ENCODE data around the gene ZNF574. TPM values are rescaled to one million over a fixed set of nuclear protein-coding genes. Genes with fewer than 3 reads are reported as not detected.

ZNF574 gene
- total RNA-seq (2021; ENCODE audit: unreplicated experiment) (24.6 TPM), Bru-seq, nascent RNA (percentile 56 among the genes with signal in this experiment), BruChase-seq, experiment 1, labeled RNA remaining after a 6-hour chase (percentile 53 among the genes with signal in this experiment), BruChase-seq, experiment 2, labeled RNA remaining after a 2-hour chase (percentile 58 among the genes with signal in this experiment)
- 22.3 and 25.0 TPM in 2 replicates for polyA plus RNA-seq (2012)
- long read RNA-seq, transcript ZNF574-202 (2 exons, 2,940 nt): major isoform, 28 of 53 reads
- long read RNA-seq, partial matches to known transcripts: 0 of 53 reads
- long read RNA-seq, other reads (novel, unspliced or antisense): 25 of 53 reads

GRCh38 chr19:42075616-42076379 is at the start of gene ZNF574:
ZNF574 (plus strand) TSS chr19:42076166; CDS start chr19:42078607, 2,441 bp downstream.
- CTCF ChIA-PET: interaction anchor here (0.8 to 1.6 kb wide), 4 partner anchors 16 to 203 kb away, joined by 3 to 4 read pairs (median 4); no protein-coding TSS in a partner anchor
- Histone ChIP-seq H3K36me3 (ENCODE audit: control insufficient read depth in 1 of 2, insufficient read depth in 2 of 2, low read length in 2 of 2) (peaks cover 11 to 24% of the 10 kb centered on the region in 2 experiments; a peak in 3 of 4 replicates), H4K20me1 (ENCODE audit: insufficient read depth) (no peaks in the 10 kb centered on the region; the same call in 1 of the 2 replicates), H3K27me3 (ENCODE audit: insufficient read depth, low read length) (no peaks in the 10 kb centered on the region), H3K9me3 (ENCODE audit: control insufficient read depth in 1 of 2, insufficient read depth in 1 of 2, low read depth in 1 of 2, low read length in 2 of 2) (no peaks in the 10 kb centered on the region), H3K9ac (ENCODE audit: low read length) (peak within 1 kb of the TSS; percentile 99), H3K4me2 (ENCODE audit: low read length) (peak within 1 kb of the TSS; percentile 98), H3K9me2 (ENCODE audit: insufficient read depth) (no peaks in the 10 kb centered on the region), H3K4me1 (ENCODE audit: control insufficient read depth in 1 of 2, insufficient read depth in 2 of 2, low read length in 2 of 2) (peaks cover 11 to 36% of the 10 kb centered on the region in 2 experiments), H3K4me3 (replicated peaks in 1 of 2; ENCODE audit: low read depth in 1 of 2, low read length in 2 of 2) (peak within 1 kb of the TSS; percentile 91 to 97), H3K27ac (ENCODE audit: low read depth, low read length) (peak within 1 kb of the TSS; percentile 90), H2AFZ (ENCODE audit: low read depth, low read length, poor library complexity, severe bottlenecking) (no peak within 1 kb of the TSS), H3K79me2 (ENCODE audit: insufficient read depth, low read length) (peaks cover 47% of the 10 kb centered on the region)
- DNase-seq (ENCODE audit: low read depth, low spot score): peak; percentile 99
- POLR2A ChIA-PET: interaction anchor here (0.8 to 1.0 kb wide), 5 partner anchors 10 to 216 kb away, joined by 3 to 4 read pairs (median 3); partner anchors contain the start of gene RPS19
- RAD21 ChIA-PET (ENCODE audit: low non-redundant PET in 1 of 2, low total read pairs in 2 of 2, uncharacterized antibody in 2 of 2, unreplicated experiment in 2 of 2): no interaction called here
- no TSS peak for BruUV-seq (replicated peaks)
- peak; percentile 96 for ATAC-seq
- intact Hi-C loops (cut with micrococcal nuclease): loop anchor here (10.0 kb wide), 1 partner anchor 449 kb away; the partner anchor contains the start of gene CEACAM1
- TF ChIP-seq, protein P1, sequence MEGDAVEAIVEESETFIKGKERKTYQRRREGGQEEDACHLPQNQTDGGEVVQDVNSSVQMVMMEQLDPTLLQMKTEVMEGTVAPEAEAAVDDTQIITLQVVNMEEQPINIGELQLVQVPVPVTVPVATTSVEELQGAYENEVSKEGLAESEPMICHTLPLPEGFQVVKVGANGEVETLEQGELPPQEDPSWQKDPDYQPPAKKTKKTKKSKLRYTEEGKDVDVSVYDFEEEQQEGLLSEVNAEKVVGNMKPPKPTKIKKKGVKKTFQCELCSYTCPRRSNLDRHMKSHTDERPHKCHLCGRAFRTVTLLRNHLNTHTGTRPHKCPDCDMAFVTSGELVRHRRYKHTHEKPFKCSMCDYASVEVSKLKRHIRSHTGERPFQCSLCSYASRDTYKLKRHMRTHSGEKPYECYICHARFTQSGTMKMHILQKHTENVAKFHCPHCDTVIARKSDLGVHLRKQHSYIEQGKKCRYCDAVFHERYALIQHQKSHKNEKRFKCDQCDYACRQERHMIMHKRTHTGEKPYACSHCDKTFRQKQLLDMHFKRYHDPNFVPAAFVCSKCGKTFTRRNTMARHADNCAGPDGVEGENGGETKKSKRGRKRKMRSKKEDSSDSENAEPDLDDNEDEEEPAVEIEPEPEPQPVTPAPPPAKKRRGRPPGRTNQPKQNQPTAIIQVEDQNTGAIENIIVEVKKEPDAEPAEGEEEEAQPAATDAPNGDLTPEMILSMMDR (IDR thresholded peaks at IDR 0.05 in 2 of 3, conservative IDR thresholded peaks at IDR 0.05 in 1 of 3; ENCODE audit: borderline replicate concordance in 1 of 3, insufficient read depth in 1 of 3, low read depth in 2 of 3, low read length in 2 of 3): no peak
- TF ChIP-seq CBX3 (IDR thresholded peaks at IDR 0.05; ENCODE audit: low read depth) (no peak), ZNF274 (IDR thresholded peaks at IDR 0.05; ENCODE audit: low read depth, low read length) (no peak), JUND (IDR thresholded peaks at IDR 0.05) (no peak), FOSL1 (IDR thresholded peaks at IDR 0.05; ENCODE audit: low read depth) (no peak), SIN3A (IDR thresholded peaks at IDR 0.05; ENCODE audit: low read depth) (peak; percentile 80), EGR1 (IDR thresholded peaks at IDR 0.05; ENCODE audit: low read depth) (no peak), ATF3 (IDR thresholded peaks at IDR 0.05) (no peak), POLR2AphosphoS5 (IDR thresholded peaks at IDR 0.05; ENCODE audit: low read depth, low read length) (peak; percentile 54; the same call in 1 of the 2 replicates), SP1 (IDR thresholded peaks at IDR 0.05; ENCODE audit: low read depth) (peak; percentile 98), ZFX (IDR thresholded peaks at IDR 0.05) (peak; percentile 92), ELF1 (IDR thresholded peaks at IDR 0.05; ENCODE audit: borderline replicate concordance, low read depth) (no peak), RAD21 (IDR thresholded peaks at IDR 0.05; ENCODE audit: low read depth) (no peak), TCF7L2 (IDR thresholded peaks at IDR 0.05; ENCODE audit: borderline replicate concordance, extremely low read depth, insufficient read depth, insufficient read length) (peak; percentile 31), SRF (IDR thresholded peaks at IDR 0.05; ENCODE audit: low read depth) (no peak), REST (IDR thresholded peaks at IDR 0.05; ENCODE audit: low read depth) (no peak), EZH2 (IDR thresholded peaks at IDR 0.05) (no peak)

Measured in HCT116 (cell line).